Mesenchymal stem cell (in vitro differentiated cells and primary cell): ENCODE results near the gene C12orf60.
A peak's percentile ranks its signal among the peaks of the same experiment; 100 is the strongest.

Source experiments
- DNase-seq: peaks from one replicate; pipeline ENCODE4 v3.0.0-alpha.2; 2013
- H2AFZ ChIP-seq: one replicate; pipeline ENCODE4 v1.6.1; 2013; ENCODE audit warnings: low read depth, mild to moderate bottlenecking, control low read depth, inconsistent platforms, low read length, moderate library complexity
- H2AK5ac ChIP-seq: 2 replicates; pipeline ENCODE4 v1.6.1; 2013; ENCODE audit warnings: low read length, moderate library complexity, mild to moderate bottlenecking, inconsistent platforms; ENCODE audit not compliant: severe bottlenecking
- H2BK120ac ChIP-seq: one replicate; pipeline ENCODE4 v1.6.1; 2013; ENCODE audit warnings: low read depth, mild to moderate bottlenecking, inconsistent platforms, low read length, moderate library complexity
- H2BK12ac ChIP-seq, 2 experiments: one replicate each; pipeline ENCODE4 v1.6.1; 2013; ENCODE audit warnings: inconsistent platforms in 2 of 2, low read length in 2 of 2, mild to moderate bottlenecking in 2 of 2, moderate library complexity in 2 of 2, control low read depth in 1 of 2
- H2BK15ac ChIP-seq: one replicate; pipeline ENCODE4 v1.6.1; 2013; ENCODE audit warnings: mild to moderate bottlenecking, low read depth, inconsistent platforms; ENCODE audit not compliant: poor library complexity, severe bottlenecking
- H2BK5ac ChIP-seq: 2 replicates; pipeline ENCODE4 v1.6.1; 2013; ENCODE audit warnings: low read depth, mild to moderate bottlenecking, low read length, control low read depth, inconsistent platforms; ENCODE audit not compliant: poor library complexity, severe bottlenecking
- H3K14ac ChIP-seq, 2 experiments: one replicate each; pipeline ENCODE4 v1.6.1; 2013; ENCODE audit warnings: inconsistent platforms in 2 of 2, low read length in 2 of 2, control low read depth in 1 of 2, mild to moderate bottlenecking in 1 of 2, moderate library complexity in 1 of 2
- H3K18ac ChIP-seq, 2 experiments: one replicate each; pipeline ENCODE4 v1.6.1; 2013; ENCODE audit warnings: inconsistent platforms in 2 of 2, low read length in 2 of 2, control low read depth in 1 of 2, low read depth in 1 of 2, mild to moderate bottlenecking in 1 of 2
- H3K23ac ChIP-seq, 2 experiments: one replicate each; pipeline ENCODE4 v1.6.1; 2013; ENCODE audit warnings: inconsistent platforms in 2 of 2, low read length in 2 of 2, mild to moderate bottlenecking in 2 of 2, moderate library complexity in 2 of 2, control low read depth in 1 of 2
- H3K27ac ChIP-seq: 2 replicates; pipeline ENCODE4 v1.5.1; 2013; ENCODE audit warnings: mild to moderate bottlenecking, moderate library complexity, low read length, control low read depth, inconsistent platforms; ENCODE audit not compliant: poor library complexity, severe bottlenecking
- H3K27me3 ChIP-seq, 2 experiments: 2 replicates each; pipeline versions ENCODE4 v1.6.1 to v1.7.0; 2013; ENCODE audit warnings: low read length in 2 of 2, mild to moderate bottlenecking in 2 of 2, moderate library complexity in 2 of 2, control low read depth in 1 of 2, inconsistent platforms in 1 of 2; ENCODE audit not compliant: control insufficient read depth in 1 of 2, insufficient read depth in 1 of 2
- H3K36me3 ChIP-seq, 2 experiments: 2 replicates each; pipeline versions ENCODE4 v1.6.1 to v1.7.0; 2013; ENCODE audit warnings: low read length in 2 of 2, control low read depth in 1 of 2, inconsistent platforms in 1 of 2, low read depth in 1 of 2, mild to moderate bottlenecking in 1 of 2; ENCODE audit not compliant: insufficient read depth in 2 of 2, control insufficient read depth in 1 of 2
- H3K4ac ChIP-seq, 2 experiments: one replicate each; pipeline ENCODE4 v1.6.1; 2013; ENCODE audit warnings: inconsistent platforms in 2 of 2, low read length in 2 of 2, mild to moderate bottlenecking in 2 of 2, moderate library complexity in 2 of 2, control low read depth in 1 of 2, low read depth in 1 of 2
- H3K4me1 ChIP-seq: 2 replicates; pipeline ENCODE4 v1.6.1; 2013; ENCODE audit warnings: low read depth, low read length, control low read depth; ENCODE audit not compliant: control insufficient read depth, insufficient read depth
- H3K4me2 ChIP-seq: 2 replicates; pipeline ENCODE4 v1.6.1; 2013; ENCODE audit warnings: low read length, mild to moderate bottlenecking, inconsistent platforms; ENCODE audit not compliant: poor library complexity, severe bottlenecking
- H3K4me3 ChIP-seq, 2 experiments: 2 replicates each; pipeline versions ENCODE4 v1.5.1 to v1.7.0; 2013; ENCODE audit warnings: low read length in 2 of 2, mild to moderate bottlenecking in 2 of 2, control low read depth in 1 of 2, low read depth in 1 of 2; ENCODE audit not compliant: insufficient read depth in 1 of 2
- H3K79me1 ChIP-seq: replicated peaks from 2 replicates; pipeline ENCODE4 v1.6.1; 2013; ENCODE audit warnings: mild to moderate bottlenecking, control low read depth, low read length, inconsistent platforms; ENCODE audit not compliant: poor library complexity, severe bottlenecking
- H3K9ac ChIP-seq: 2 replicates; pipeline ENCODE4 v1.7.0; 2013; ENCODE audit warnings: mild to moderate bottlenecking, low read length, moderate library complexity
- H3K9me3 ChIP-seq: 2 replicates; pipeline ENCODE4 v1.7.0; 2013; ENCODE audit warnings: mild to moderate bottlenecking, low read length; ENCODE audit not compliant: control insufficient read depth
- H4K8ac ChIP-seq: one replicate; pipeline ENCODE4 v1.6.1; 2013; ENCODE audit warnings: inconsistent platforms, mild to moderate bottlenecking, low read length, moderate library complexity
- H4K91ac ChIP-seq: one replicate; pipeline ENCODE4 v1.6.1; 2013; ENCODE audit warnings: mild to moderate bottlenecking, low read length, inconsistent platforms
- WGBS: methylation state at CpG from one replicate; pipeline ENCODE4 v1.1.7; 2013; ENCODE audit warnings: mixed read lengths; 5-methylcytosine and 5-hydroxymethylcytosine counted together

C12orf60 gene

DNA sequence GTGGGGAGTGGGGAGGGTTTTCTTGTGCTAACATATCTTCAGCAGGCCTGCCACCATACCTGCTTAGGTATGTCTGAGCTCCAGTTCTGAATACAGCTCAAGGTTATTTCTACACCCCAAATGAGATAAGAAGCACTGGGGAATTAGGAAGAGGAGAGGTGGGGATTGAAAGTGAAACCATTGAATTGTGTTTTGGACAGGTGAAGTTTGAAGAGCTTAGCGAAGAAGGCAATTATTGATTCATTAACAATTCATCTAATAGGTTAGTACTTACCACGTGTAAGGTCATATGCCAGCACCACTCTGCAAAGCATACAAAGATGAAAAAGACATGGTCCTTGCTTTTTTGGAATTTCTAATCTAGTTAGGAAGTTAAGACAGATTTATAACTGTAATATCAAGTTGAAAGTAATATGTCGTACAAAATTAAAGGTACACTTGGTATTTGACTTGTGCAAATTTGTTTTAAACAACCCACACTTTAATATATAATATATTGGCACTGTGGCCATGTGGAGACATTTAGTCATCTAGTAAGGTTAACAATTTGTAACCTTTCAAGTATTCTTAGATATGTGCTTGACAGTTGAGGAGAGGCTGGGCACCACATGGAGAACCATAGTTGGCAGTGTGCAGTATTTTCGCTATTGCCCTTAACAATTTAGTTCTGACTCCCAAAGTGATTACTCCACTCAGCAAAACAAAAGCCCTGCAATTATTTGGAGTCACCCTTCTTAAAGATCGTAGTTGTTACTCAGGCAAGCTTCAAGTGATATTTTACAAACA is 6.9 kb downstream of the C12orf60 start:
- Histone ChIP-seq H3K18ac (no peak overlapping the region), H3K4me3 (no peak overlapping the region), H3K27me3 (no peaks in the 10 kb centered on the region), H4K8ac (no peak overlapping the region), H3K36me3 (no peaks in the 10 kb centered on the region), H2BK120ac (no peak overlapping the region), H3K14ac (no peak overlapping the region), H2AFZ (no peak overlapping the region), H3K79me1 (peaks cover 2% of the 10 kb centered on the region), H2BK5ac (no peak overlapping the region), H2BK12ac (no peak overlapping the region), H2BK15ac (no peak overlapping the region), H3K4me2 (no peak overlapping the region), H3K9me3 (no peaks in the 10 kb centered on the region), H3K23ac (no peak overlapping the region), H2AK5ac (no peak overlapping the region), H4K91ac (no peak overlapping the region), H3K4me1 (no peaks in the 10 kb centered on the region), H3K27ac (no peak overlapping the region), H3K4ac (no peak overlapping the region), H3K9ac (no peak overlapping the region)
- 79% methylated on average over 2 of the region's 5 CpGs for WGBS
- DNase-seq = no peak

DNA sequence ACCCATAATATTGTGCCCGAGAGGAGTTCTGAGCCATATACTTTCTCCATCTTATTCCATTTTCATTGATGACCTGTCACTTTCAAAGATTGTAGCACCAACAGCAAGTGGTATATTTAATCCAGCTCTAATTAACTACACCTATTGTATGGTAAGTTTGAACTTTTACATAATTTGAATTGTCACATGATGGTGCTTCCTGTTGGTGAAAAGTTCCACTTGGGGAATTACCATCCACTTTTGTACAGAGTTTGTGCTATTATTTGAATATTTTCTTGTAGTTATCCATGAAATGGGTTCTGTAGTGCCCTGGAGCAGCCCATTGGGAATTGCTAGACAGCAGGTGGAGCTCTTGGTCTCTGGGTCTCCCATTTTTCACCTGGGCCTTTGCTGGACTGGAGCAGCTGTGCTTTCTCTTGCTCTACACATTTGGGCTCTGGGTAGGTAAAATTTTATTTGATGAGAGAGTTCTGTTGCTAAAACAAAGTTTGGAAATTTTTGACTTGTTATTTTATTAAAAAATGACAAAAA is 7.5 kb downstream of the C12orf60 start:
- Histone ChIP-seq H4K8ac (no peak overlapping the region), H2AK5ac (no peak overlapping the region), H3K4me3 (no peak overlapping the region), H4K91ac (no peak overlapping the region), H2BK15ac (no peak overlapping the region), H2AFZ (no peak overlapping the region), H2BK5ac (no peak overlapping the region), H2BK12ac (no peak overlapping the region), H3K14ac (no peak overlapping the region), H3K79me1 (peaks cover under 1% of the 10 kb centered on the region), H3K27me3 (no peaks in the 10 kb centered on the region), H3K23ac (no peak overlapping the region), H2BK120ac (no peak overlapping the region), H3K18ac (no peak overlapping the region), H3K4me2 (no peak overlapping the region), H3K27ac (no peak overlapping the region), H3K9me3 (no peaks in the 10 kb centered on the region), H3K9ac (no peak overlapping the region), H3K4me1 (no peaks in the 10 kb centered on the region), H3K36me3 (no peaks in the 10 kb centered on the region), H3K4ac (no peak overlapping the region)
- WGBS = 75% methylated on average over 1 of the region's 1 CpG
- DNase-seq = peak; percentile 39

DNA sequence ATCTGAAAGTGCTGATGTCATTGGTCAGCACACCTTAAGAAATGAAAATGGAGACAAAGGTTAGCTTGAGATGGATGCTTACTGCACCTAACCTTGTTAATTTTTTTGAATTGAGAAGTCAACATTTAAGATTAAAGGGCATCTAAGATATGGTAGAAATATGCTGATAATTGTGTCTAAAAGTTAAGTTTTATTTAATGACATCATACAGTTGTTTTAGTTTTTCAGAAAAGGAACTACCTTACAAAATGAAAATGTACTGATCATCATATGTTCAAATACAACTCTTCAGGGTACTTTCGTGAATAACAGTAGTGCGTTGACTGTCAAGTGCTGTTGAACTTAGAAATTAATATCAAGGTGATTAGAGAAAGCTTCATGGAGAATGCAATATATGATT is 8.0 kb downstream of the C12orf60 start:
- Histone ChIP-seq H2BK5ac (no peak overlapping the region), H2BK12ac (no peak overlapping the region), H3K27ac (no peak overlapping the region), H3K23ac (no peak overlapping the region), H3K4me2 (no peak overlapping the region), H3K9ac (no peak overlapping the region), H4K8ac (no peak overlapping the region), H2BK120ac (no peak overlapping the region), H2AK5ac (no peak overlapping the region), H3K4me3 (no peak overlapping the region), H3K4me1 (no peaks in the 10 kb centered on the region), H3K14ac (no peak overlapping the region), H3K36me3 (no peaks in the 10 kb centered on the region), H3K9me3 (no peaks in the 10 kb centered on the region), H4K91ac (no peak overlapping the region), H3K79me1 (no peaks in the 10 kb centered on the region), H2AFZ (no peak overlapping the region), H2BK15ac (no peak overlapping the region), H3K4ac (no peak overlapping the region), H3K27me3 (no peaks in the 10 kb centered on the region), H3K18ac (no peak overlapping the region)
- 94% methylated on average over 2 of the region's 2 CpGs for whole genome bisulfite sequencing
- DNase-seq = no peak

DNA sequence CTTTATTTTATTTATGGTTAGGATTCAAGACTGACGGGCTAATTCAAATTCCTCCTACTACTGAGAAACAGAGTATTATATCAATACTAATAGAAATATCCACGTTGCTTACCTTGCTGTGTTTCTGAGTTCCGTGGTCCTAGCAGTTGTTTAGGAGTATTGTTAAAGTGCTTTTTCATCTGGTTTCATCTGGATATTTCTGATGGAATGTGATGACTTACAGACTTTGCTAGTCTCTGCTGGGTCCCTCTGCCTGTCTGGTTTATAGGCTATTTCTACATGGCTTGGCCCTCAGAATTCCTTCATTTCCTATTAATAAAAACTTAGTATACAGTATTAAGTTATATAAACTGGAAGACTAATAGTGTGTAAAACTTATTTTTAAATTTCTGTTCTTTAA is 10.5 kb downstream of the C12orf60 start, which contains the start of gene SMCO3:
Gene SMCO3 (minus strand): TSS at position 169 of the 400 bp plus-strand sequence. CDS start 7,502 bp downstream, outside the sequence.
- Histone ChIP-seq H3K36me3 (no peaks in the 10 kb centered on the region), H3K4me3 (no peak within 1 kb of the TSS)

More for the DNA sequence above, 10.5 kb downstream of the C12orf60 start, which contains the start of gene SMCO3:
- Histone ChIP-seq H2BK12ac (no peak within 1 kb of the TSS), H2BK15ac (no peak within 1 kb of the TSS), H2AFZ (no peak within 1 kb of the TSS), H3K27me3 (no peaks in the 10 kb centered on the region), H3K4me1 (no peaks in the 10 kb centered on the region), H4K8ac (no peak within 1 kb of the TSS), H3K4me2 (no peak within 1 kb of the TSS), H3K9me3 (no peaks in the 10 kb centered on the region), H3K18ac (no peak within 1 kb of the TSS), H3K23ac (no peak within 1 kb of the TSS), H3K4ac (no peak within 1 kb of the TSS), H3K79me1 (no peaks in the 10 kb centered on the region), H3K9ac (peak within 1 kb of the TSS; percentile 13), H3K27ac (no peak within 1 kb of the TSS), H2BK5ac (no peak within 1 kb of the TSS), H3K14ac (no peak within 1 kb of the TSS), H4K91ac (no peak within 1 kb of the TSS), H2BK120ac (no peak within 1 kb of the TSS), H2AK5ac (no peak within 1 kb of the TSS)
- no peak for DNase-seq
- WGBS = 87% methylated on average over 3 of the region's 3 CpGs
